RPMI8226 (cell line): ENCODE results near the gene ERBB2.

Source experiments
- DNase-seq: peaks from one replicate; pipeline ENCODE4 v3.0.0-alpha.2; 2015

ERBB2 gene

DNA sequence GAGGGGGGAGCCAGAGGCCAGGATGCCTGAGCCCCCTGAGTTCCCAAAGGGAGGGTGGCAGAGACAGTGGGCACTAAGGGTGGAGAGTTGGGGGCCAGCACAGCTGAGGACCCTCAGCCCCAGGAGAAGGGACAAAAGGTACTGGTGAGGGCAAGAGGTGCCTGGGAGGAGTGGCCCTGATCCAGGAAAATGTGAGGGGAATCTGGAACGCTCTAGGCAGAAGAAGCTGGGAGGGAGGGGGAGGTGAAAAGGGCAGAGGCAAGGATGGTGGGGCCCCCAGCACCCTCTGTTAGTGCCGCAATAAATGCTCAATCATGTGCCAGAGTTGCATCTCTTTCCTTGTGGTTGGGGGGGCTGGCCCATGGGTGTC is 33.6 kb upstream of the ERBB2 start:
- no peak for DNase-seq

DNA sequence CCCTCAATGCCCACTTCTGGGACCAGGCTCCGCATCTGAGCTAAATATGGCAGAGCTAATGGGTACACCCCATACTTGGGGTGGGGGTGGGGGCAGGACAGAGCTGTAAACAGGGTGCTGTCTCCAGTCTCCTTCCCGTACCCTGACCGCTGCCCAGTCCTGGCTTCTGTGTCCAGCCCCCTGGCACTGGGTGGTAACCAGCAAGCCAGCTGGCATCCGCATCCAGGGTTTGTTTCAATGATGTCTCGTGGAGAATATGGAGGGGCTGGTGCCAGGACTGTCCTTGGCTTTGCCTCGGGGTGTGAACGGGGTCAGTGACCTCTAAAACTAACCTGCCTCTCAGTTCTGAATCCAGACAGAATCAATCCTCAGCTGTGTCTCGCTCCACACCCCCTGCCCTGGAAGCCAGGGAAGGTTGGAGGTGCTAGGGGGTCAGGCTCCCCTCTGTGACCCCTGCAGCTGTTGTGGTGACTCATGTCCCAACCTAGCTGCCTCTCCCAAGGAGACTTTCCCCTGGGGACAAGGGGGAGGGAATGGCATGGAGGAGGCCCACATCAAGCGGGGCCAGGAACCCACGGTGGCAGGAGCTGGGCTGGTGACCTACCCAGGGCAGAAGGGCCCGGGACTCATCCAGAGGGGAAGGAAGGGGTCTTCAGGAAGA is 33.1 kb upstream of the ERBB2 start:
- DNase-seq, result no peak

- DNase-seq, result no peak
Measured at GRCh38 chr17:39667262-39667944, 32.5 kb upstream of the ERBB2 start.

- peak; percentile 85 for DNase-seq
Measured at GRCh38 chr17:39667945-39668924, 31.6 kb upstream of the ERBB2 start, which contains the start of gene PNMT. TSS of gene PNMT (plus strand) at chr17:39668453. CDS start at chr17:39668476, 23 bp downstream.

DNA sequence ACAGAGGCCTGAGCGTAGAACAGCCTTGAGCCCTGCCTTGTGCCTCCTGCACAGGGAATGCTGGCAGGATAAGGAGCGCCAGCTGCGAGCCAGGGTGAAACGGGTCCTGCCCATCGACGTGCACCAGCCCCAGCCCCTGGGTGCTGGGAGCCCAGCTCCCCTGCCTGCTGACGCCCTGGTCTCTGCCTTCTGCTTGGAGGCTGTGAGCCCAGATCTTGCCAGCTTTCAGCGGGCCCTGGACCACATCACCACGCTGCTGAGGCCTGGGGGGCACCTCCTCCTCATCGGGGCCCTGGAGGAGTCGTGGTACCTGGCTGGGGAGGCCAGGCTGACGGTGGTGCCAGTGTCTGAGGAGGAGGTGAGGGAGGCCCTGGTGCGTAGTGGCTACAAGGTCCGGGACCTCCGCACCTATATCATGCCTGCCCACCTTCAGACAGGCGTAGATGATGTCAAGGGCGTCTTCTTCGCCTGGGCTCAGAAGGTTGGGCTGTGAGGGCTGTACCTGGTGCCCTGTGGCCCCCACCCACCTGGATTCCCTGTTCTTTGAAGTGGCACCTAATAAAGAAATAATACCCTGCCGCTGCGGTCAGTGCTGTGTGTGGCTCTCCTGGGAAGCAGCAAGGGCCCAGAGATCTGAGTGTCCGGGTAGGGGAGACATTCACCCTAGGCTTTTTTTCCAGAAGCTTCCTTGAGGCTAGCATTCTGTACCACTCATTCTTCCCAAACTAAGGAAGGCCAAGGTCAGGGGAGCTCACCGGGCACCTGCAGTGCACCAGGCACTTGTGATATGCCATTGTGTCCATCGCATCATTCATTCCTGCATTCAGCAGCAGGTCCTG is 29.7 kb upstream of the ERBB2 start:
- no peak for DNase-seq

GRCh38 chr17:39670746-39671145 is 29.1 kb upstream of the ERBB2 start:
- no peak for DNase-seq

DNA sequence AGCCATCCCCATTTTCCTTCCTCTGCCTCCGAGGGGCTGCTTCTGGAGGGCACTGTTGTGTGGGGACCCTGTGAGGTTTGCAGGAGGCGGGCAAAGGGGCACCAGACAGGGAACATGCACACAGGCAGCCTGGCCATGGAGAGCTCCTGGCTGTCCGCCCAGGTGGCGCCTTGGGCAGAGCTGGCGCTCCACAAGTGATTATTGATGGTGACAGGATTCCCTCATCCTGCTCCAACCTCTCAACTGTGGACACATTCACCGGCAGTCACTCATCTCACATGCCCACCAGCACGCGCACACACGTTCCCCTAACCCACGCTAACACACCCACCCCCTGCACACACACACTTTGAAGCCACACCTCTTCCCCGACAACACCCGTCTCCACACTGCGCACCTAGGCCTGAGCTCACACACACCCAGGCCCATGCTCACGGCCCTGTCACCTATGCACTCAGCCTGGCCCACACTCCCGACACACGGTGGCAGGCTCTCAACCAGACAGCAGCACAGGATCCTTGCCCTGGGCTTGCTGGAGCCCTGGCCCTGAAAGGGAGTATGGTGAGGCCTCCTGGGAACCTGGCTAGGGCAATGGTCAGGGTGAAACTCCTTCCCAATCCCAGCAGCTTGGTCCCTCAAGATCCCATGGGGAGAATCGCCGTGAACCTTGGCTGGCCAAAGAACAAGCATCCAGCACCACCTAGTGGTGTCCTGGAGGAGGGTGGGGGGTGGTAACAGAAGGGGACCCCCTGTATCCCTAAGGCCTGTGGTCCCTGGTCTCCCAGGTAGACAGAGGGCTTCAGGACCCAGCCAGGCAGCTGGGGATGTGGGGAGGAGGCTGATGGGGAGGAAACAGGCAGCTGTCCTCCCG is 28.0 kb upstream of the ERBB2 start:
- no peak for DNase-seq

GRCh38 chr17:39672522-39673334 is 27.1 kb upstream of the ERBB2 start:
- DNase-seq, result no peak

- DNase-seq, result no peak
Measured at GRCh38 chr17:39673335-39674081, 26.4 kb upstream of the ERBB2 start.

- DNase-seq, result no peak
Measured at GRCh38 chr17:39674179-39674578, 25.7 kb upstream of the ERBB2 start.

- DNase-seq, result no peak
Measured at GRCh38 chr17:39674702-39675389, 25.0 kb upstream of the ERBB2 start.

- no peak for DNase-seq
Measured at GRCh38 chr17:39675390-39676082, 24.3 kb upstream of the ERBB2 start.

DNA sequence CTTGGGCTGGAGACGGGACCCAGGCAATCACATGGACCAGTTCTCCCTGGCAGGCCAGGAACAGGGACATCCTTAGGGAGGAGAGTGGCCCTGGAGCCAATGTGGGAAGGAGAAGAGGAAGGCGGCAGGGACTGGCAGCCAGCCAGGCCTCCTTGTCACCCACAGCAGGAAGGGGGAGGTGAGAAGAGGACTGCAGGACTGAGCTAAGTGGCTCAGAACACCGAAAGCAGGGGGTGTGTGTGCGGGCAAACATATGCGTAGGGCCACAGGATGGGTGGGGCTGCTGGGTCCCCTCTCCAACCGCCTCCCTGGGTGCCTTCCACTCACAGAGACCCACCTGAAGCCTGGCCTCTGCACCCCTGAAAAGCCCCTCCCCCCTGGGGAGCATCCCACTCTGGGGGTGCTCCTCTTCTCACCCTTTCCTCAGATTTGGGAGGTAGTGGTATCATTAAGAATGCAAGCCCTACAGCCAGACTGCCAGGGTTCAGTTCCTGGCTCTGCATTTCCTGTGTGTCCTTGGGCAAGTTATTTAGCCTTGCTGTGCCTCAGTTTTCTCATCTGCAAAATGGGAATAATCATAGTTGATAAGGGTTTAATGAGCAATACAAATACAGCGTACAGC is 23.6 kb upstream of the ERBB2 start:
- no peak for DNase-seq

- DNase-seq, result no peak
Measured at GRCh38 chr17:39677072-39677471, 22.8 kb upstream of the ERBB2 start.

- no peak for DNase-seq
Measured at GRCh38 chr17:39677542-39678339, 22.1 kb upstream of the ERBB2 start.

DNA sequence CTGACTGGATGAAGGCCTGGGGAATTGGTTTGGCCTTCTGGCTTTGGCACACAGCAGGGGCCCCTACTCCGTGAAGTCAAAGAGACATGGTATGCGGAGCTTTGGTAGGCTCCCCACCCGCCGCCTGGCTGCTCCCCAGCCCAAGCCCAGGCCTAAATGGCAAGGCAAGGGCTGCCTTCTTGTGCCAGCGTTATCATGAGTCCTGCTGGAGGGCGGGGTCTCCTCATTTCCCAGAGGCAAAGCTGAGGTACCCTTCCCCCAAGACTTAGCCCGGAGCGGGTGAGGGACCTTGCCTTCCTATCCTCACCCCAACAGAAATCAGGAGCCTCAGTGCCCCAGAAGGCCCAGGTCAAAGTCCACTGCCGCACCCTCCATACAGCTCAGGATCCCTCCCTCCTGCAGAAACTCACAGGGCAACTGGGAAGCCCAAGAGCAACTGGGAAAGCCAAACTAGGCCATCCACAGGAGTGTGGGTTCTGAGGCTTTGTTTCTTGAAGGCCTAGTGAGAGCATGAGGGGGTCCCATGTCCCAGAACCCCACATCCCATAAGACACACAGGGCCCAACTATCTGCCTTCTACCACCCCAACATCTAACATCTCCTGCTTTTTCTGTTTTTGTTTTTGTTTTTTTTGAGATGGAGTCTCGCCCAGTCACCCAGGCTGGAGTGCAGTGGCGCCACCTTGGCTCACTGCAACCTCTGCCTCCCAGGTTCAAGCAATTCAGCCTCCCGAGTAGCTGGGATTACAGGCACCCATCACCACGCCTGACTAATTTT is 21.3 kb upstream of the ERBB2 start:
- DNase-seq, result no peak
